Brain microvascular endothelial cell (primary cell): ENCODE data around the gene BOLL.

Experiments used
- DNase-seq: peaks from one replicate; pipeline ENCODE4 v3.0.0-alpha.2; 2020
- H3K27ac ChIP-seq: fragments of 250-450 bp; sonication (Bioruptor Pico); 2 replicates; pipeline ENCODE4 v1.5.1; 2020; ENCODE audit warnings: mild to moderate bottlenecking, moderate library complexity
- H3K27me3 ChIP-seq: fragments of 250-450 bp; sonication (Bioruptor Pico); replicated peaks from 2 replicates; pipeline ENCODE4 v1.5.1; 2020; ENCODE audit warnings: mild to moderate bottlenecking
- H3K36me3 ChIP-seq: fragments of 250-450 bp; sonication (Bioruptor Pico); replicated peaks from 2 replicates; pipeline ENCODE4 v1.5.1; 2020; ENCODE audit warnings: mild to moderate bottlenecking
- H3K4me3 ChIP-seq: 2 replicates; pipeline ENCODE4 v1.5.1; 2011; ENCODE audit warnings: low read depth, mild to moderate bottlenecking, control low read depth, low read length, moderate library complexity
- CTCF ChIP-seq: IDR thresholded peaks from 2 replicates; pipeline ENCODE4 v1.5.1; 2011; ENCODE audit warnings: low read depth, mild to moderate bottlenecking, moderate library complexity, low read length, control low read depth, inconsistent platforms; ENCODE audit errors: missing control alignments
- in situ Hi-C: cut with HindIII; loops from 2 replicates; pipeline ENCODE4 v1.10.0; 2017; ENCODE audit warnings: low sequenced_read_pairs, low pct_ligation_motif_present

The BOLL gene

GRCh38 chr2:197801033-197801432 lies 15.9 kb upstream of the BOLL start:
- Histone ChIP-seq H3K36me3 (no peaks in the 10 kb centered on the region), H3K4me3 (no peak overlapping the region), H3K27me3 (peaks cover 10% of the 10 kb centered on the region), H3K27ac (no peak overlapping the region)
- DNase-seq = no peak
- TF ChIP-seq CTCF = no peak
- in situ Hi-C loops = no loop called here

- no peak for TF ChIP-seq CTCF
- in situ Hi-C loops = no loop called here
- H3K36me3 ChIP-seq = no peaks in the 10 kb centered on the region
- peaks cover 2% of the 10 kb centered on the region for H3K27me3 ChIP-seq
- H3K4me3 ChIP-seq = no peak overlapping the region
- DNase-seq = no peak
- no peak overlapping the region for H3K27ac ChIP-seq
These were observed 15.0 kb upstream of the BOLL start for GRCh38 chr2:197800091-197800490.

GRCh38 chr2:197799068-197799467 lies 13.9 kb upstream of the BOLL start:
- Histone ChIP-seq H3K36me3 (no peaks in the 10 kb centered on the region), H3K27ac (no peak overlapping the region), H3K27me3 (no peaks in the 10 kb centered on the region), H3K4me3 (no peak overlapping the region)
- in situ Hi-C loops = no loop called here
- TF ChIP-seq CTCF = no peak
- no peak for DNase-seq

- Histone ChIP-seq H3K27me3 (no peaks in the 10 kb centered on the region), H3K27ac (no peak overlapping the region), H3K36me3 (no peaks in the 10 kb centered on the region), H3K4me3 (no peak overlapping the region)
- in situ Hi-C loops = no loop called here
- no peak for DNase-seq
- no peak for TF ChIP-seq CTCF
These were observed 13.1 kb upstream of the BOLL start for GRCh38 chr2:197798187-197798586.

GRCh38 chr2:197795277-197795676 lies 10.2 kb upstream of the BOLL start:
- H3K27ac ChIP-seq = no peak overlapping the region
- no peaks in the 10 kb centered on the region for H3K27me3 ChIP-seq
- no peak for TF ChIP-seq CTCF
- DNase-seq = no peak
- no peaks in the 10 kb centered on the region for H3K36me3 ChIP-seq
- in situ Hi-C loops = no loop called here
- no peak overlapping the region for H3K4me3 ChIP-seq

- no peak for DNase-seq
- in situ Hi-C loops = no loop called here
- H3K27me3 ChIP-seq = no peaks in the 10 kb centered on the region
- no peak for TF ChIP-seq CTCF
- H3K36me3 ChIP-seq = no peaks in the 10 kb centered on the region
- H3K27ac ChIP-seq = no peak overlapping the region
- no peak overlapping the region for H3K4me3 ChIP-seq
These were observed 8.3 kb upstream of the BOLL start for GRCh38 chr2:197793456-197793855.
